DMS153 treated with DMSO at 0.1 percent for 48 hours (cell line): ENCODE results near the gene ESD.
"Not testable (repeated sequence)": the region's sequence is repeated elsewhere in the genome, so short reads cannot be mapped to it uniquely, and the experiment has no call there.

Source experiments
- DNase-seq: peaks from one replicate; lab custom pipeline; 2025; ENCODE audit not compliant: unreplicated experiment; lab: John Stamatoyannopoulos, UW

Gene ESD

GRCh38 chr13:46796515-46797474, at the start of gene ESD:
TSS of gene ESD (minus strand) at chr13:46797161. CDS start at chr13:46791413, 5,748 bp downstream.
- DNase-seq, result peak; percentile 91

- no peak for DNase-seq
Measured at GRCh38 chr13:46846726-46847125, 49.8 kb upstream of the ESD start.

- no peak for DNase-seq
Measured at GRCh38 chr13:46845146-46845545, 48.2 kb upstream of the ESD start.

- DNase-seq, result no peak
Measured at GRCh38 chr13:46844431-46844830, 47.5 kb upstream of the ESD start.

- no peak for DNase-seq
Measured at GRCh38 chr13:46839399-46839798, 42.4 kb upstream of the ESD start.

GRCh38 chr13:46834657-46835056, 37.7 kb upstream of the ESD start:
- no peak for DNase-seq

GRCh38 chr13:46831588-46832194, 34.7 kb upstream of the ESD start:
- DNase-seq, result peak; percentile 27

DNA sequence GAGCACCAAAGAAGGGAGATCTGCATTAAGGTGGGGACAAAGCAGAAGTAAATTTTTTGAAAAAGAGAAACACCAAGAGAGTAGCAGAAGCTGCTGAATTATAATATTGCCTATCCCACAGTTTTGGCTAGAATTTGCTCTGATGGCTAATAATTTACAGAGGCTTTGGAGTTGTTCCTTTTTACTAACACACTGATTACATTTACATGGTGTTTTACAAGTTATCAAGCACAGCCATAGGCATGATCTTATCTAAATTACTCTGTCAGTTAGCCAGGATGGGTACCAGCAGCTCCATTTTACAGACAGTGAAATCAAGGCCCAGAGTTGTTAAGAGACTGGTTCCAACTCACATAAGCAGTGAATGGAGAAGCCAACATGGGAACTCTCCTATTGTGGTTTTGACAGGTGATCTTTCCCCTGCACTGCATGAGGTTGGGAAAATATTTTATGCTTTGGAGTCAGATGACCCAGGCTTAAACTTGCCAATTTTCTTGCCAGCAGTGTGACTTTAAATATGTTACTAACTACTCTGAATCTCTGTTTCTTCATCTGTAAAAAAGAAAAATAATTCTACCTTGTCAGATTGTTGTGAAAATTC, 33.5 kb upstream of the ESD start:
- no peak for DNase-seq

DNA sequence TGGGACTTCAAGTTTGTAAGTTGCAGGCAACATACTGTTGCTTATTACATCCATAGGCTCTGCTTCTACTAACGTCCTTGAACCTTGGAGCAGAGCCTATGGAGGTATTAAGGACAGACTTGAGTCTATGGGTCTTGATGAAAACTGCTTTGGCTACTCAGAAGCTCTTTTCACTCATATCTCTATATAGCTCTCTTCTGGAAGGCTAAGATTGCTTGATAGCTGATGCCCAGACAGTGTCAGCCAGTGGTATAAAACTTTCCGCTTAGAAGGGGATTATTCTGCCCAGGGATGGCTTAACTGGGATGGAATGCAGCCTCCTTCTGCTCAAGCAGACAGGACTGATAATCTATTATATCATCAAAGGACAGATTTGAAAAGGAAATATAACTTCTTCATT, 25.6 kb upstream of the ESD start:
- no peak for DNase-seq

- DNase-seq, result no peak
Measured at GRCh38 chr13:46817838-46818476, 21.0 kb upstream of the ESD start.

- DNase-seq, result no peak
Measured at GRCh38 chr13:46817095-46817494, 20.1 kb upstream of the ESD start.

DNA sequence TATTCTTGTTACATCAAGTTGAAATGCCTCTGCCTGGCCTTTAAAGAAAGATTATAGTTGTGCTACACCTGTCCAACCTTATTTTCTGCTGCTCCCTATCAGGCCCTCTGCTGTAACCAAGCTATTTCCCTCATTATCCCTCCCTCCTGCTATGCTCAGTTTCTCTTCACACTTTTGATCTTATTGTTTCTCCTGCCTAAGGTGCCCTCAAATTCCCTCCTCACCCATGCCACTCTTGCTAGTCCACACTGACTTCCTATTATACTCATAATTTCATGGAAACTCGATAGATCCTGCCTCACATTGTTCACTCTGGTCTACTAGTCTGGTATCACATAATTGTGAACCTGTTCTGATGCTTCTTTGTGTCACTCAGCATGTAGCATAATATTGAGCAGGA, 19.4 kb upstream of the ESD start:
- no peak for DNase-seq

DNA sequence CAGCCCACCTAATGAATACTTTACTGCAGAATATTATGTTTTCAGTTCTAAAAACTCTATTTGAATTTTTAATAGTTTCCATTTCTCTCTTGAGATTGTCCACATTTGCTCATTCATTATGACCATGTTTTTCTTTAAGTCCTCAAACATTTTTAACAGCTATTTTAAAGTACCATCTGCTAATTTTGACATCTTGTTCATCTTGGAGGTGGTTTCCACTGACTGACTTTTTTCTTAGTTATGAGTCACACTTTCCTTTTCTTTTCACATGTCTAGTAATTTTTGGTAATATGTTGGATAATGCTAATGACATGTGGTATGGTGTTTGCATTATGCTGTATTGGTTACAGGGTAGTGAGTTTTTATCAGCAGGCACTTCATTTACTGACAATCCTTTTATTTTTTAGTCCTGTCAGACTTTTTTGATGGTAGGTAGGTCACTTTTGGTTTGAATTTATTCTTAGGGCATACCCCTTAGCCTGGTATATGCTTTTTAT, 15.4 kb upstream of the ESD start:
- no peak for DNase-seq

- no peak for DNase-seq
Measured at GRCh38 chr13:46810440-46810839, 13.5 kb upstream of the ESD start.

GRCh38 chr13:46804921-46805320, 8.0 kb upstream of the ESD start:
- not testable (repeated sequence) for DNase-seq

- DNase-seq, result no peak
Measured at GRCh38 chr13:46804391-46804815, 7.4 kb upstream of the ESD start.

- DNase-seq, result no peak
Measured at GRCh38 chr13:46803586-46803985, 6.6 kb upstream of the ESD start.

DNA sequence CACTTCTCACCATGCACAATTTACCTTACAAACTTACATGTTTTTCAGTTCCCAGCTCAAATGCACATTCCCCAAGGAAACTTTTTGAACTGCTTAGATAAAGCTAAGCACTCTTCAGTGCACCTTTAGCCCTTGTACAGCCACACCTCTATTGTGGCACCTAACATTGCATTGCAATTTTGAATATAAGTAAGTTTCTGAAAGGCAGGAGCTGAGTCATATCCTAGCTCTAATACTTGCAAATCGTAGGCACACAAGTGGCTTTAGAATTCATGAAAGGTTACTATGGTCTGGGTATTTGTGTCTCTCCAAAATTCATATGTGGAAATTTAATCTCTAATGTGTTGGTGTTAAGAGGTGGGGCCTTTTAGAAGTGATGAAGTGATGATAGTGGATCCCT, 4.9 kb upstream of the ESD start:
- no peak for DNase-seq

DNA sequence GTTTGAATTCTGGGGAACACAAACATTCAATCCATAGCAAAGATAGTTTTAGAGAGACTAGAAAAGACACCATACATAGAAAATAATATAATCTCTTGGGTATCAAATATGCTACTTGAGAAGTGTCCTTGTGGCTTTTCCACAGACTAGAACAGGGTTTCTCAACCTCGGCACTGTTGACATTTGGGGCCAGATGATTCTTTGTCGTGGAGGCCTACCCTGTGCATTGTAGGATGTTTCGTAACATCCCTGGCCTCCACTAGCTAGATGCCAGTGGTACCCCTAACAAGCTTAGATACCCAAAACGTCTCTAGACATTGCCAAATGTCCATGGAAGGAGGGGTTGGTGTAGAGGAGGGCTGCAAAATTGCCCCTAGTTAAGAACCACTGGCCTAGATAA, 2.2 kb upstream of the ESD start:
- no peak for DNase-seq

DNA sequence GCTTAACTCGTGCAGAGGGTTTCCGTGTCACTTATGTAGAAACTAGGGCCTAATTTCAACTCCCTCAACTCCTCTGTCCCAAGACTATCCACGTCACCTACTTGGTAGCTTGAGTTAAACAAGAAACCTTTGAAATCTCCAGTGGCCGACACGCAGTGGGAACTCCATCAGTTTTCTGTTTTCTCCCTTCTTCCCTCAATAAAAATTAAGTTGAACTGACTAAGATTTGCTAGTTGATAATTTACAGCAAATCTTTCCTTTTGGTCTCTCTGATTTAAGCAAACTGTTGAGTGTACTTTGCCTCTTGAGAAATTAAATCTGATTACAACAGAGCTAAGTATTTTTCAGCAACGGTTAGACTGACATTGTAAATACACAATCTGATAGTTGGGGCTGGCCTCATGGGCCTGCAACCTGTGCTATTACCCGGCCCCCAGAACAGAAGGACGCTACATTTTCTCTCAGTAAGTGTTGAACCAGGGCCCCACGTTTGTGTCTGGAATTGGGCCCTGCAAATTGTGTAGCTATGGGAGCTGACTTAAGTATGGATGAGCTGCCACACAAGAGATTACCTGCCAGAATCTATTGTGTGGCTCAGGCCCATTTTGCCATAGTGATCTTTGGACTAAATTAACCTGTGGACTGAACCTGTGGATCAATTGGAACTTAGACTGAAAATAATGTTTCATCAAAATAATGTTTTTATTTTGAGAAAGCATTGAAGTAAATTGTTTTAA, 708 bp upstream of the ESD start:
- DNase-seq, result no peak

GRCh38 chr13:46796129-46796514, 839 bp downstream of the ESD start:
- no peak for DNase-seq
